GM18909 (cell line): ENCODE data around the gene PIM2.

ENCODE experiments used
- ATAC-seq: cut with Tn5 transposase; IDR thresholded peaks from one replicate; pipeline ENCODE4 v1.9.1; 2021; ENCODE audit warnings: mild to moderate bottlenecking; ENCODE audit not compliant: unreplicated experiment, poor library complexity

Gene PIM2

DNA sequence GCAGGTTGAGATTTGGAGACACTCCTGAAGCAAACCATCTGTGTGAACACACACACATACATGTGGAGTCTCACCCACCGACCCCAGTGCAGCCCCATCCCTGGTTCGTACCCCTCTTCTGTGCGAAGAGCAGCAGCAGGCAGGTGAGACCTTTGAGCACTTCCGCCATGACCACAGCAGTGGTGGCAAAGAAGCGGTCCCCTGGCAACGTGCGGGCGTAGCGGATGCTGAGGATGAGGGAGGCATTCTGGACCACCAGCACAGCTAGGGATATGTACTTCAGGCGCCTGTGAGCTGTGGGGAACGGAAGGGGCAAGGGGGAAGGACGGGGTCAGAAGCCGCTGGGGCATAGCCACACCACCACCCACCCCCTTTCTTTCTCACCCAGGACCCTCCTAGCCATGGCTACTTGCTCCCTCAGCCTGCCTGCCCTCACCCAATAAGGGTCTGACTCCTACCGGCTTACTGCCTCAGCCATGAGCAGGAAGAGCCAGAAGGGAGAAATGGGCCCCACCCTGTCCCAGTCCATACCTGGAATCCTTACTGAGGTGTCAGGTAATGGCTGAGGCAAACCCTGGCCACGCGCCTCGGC lies 9.0 kb downstream of the PIM2 start:
- no peak for ATAC-seq

DNA sequence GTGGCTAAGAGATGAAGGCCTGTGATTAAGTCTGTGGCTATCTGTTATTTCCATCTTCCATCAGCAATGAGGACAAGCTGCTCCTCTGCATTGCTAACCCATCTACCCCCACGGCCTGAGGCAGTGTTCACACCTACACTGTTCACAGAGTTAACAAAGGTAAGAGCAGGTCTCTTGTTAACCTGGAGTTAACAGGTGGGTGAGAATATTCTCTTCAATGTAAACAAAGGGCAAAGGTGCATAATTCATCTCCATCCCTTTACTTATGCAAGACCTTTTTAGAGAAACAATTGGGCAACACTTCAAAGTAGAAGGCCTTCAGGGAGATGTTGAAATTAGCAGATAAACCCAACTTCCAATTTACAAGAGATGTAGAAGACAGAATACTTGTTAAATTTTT lies 10.2 kb downstream of the PIM2 start:
- no peak for ATAC-seq

DNA sequence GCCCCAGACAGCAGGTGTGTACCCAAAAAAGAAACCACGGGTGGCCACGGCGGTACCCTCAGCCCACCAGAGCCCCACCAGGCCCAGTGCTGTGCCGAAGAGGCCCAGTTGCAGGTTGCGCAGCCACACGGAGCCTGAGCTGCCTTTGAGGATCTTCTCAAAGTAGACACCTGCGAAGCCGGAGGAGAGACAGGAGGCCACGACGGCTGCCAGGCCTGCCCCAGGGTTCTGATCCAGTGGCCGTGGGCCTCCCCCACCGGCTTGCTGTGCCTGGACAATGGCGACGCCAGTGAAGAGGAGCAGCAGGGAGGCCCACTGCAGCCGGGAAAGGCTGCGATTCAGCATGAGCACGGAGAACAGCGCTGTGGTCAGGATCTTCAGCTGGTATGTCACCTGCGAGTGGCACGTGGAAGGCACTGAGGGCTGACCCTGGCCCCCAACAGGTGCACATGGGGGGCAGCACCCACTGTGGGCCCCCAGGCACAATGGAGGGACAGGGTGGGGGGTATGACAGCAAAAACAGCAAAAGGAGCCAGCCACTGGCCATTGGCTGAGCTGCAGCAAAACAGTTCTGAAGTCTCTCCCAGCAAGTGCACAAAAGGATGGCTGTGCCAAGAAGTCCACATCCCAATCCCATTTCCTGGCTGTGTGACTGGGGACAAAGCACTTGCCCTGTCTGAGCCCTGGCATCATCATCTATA lies 13.6 kb downstream of the PIM2 start:
- no peak for ATAC-seq

DNA sequence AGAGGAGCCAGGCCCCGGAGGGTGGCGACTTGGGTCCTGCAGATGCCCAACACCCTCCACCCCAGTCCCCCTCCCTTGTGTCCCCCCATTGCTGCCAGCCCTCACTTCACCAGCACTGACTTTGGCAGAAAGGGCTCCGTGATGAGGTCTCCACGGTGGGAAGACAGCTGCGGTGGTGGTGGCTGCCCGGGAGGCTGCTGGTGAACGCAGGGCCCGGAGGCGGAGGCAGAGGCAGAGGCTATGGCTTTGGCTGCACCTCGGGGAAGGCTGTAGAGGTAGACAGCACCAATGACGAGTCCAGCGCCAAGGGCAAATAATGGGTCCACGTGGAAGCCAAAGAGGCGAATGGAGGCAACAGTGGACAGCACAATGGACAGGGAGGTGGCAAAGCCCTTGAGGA lies 14.2 kb downstream of the PIM2 start:
- ATAC-seq, result no peak

DNA sequence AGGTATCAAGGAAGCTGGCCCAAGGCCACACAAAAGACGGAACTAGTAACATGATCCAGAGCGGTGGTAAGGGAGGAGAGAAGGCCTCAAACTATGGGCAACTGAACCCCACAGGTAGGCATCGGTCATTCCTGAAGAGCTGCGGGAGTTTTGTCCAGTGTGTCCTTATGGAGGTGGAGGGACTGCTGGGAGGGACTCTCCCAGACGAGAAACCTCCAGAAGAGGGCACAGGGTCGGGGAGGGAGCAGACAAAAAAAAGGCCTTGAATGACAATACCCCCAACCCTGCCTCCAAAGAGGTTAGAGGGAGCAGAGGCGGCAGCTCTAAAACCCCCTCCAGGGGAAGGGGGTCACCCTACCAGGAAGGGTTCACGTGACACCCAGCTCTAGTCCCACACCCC lies 14.6 kb downstream of the PIM2 start:
- no peak for ATAC-seq

DNA sequence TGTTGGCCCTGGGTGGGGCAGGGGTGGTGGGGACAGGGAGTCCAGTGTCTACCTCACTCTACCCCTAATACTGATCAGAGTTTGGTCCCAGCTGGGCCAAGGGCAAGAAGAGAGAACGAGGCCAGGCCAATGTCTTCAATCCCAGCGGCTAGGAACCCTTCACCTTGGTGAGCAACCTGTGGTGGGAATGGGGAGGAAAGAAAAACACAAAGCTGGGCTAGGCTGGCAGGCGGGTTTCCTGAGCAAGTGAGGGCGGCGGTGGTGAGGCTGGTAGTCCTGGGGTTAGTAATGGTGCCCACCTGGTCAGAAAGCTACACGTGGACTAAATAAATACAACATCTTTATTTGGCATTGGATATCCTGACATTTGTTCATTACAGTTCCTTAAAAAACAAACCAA lies 15.5 kb downstream of the PIM2 start:
- ATAC-seq, result no peak

DNA sequence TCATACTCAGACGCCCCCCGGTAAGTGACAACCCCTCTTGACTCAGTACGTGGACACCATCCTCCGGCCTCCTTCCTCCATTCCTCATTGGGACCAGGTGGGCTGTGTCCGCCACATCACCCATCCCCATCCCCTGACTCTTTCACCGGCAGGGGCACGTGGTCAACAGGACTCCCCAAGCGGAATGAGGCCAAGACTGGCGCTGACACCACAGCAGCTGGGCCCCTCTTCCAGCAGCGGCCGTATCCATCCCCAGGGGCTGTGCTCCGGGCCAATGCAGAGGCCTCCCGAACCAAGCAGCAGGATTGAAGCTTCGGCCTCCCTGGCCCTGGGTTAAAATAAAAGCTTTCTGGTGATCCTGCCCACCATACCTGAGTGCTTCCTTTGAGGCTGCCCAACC lies 16.0 kb downstream of the PIM2 start:
- ATAC-seq, result no peak

DNA sequence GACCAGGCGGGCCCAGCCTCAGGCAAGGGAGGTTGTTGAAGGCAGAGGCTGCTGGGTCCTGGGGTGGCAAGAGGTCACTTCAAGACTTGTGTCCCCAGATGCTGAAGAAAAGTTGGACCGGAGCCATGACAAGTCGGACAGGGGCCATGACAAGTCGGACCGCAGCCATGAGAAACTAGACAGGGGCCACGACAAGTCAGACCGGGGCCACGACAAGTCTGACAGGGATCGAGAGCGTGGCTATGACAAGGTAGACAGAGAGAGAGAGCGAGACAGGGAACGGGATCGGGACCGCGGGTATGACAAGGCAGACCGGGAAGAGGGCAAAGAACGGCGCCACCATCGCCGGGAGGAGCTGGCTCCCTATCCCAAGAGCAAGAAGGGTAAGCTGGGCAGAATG lies 16.7 kb downstream of the PIM2 start:
- no peak for ATAC-seq

DNA sequence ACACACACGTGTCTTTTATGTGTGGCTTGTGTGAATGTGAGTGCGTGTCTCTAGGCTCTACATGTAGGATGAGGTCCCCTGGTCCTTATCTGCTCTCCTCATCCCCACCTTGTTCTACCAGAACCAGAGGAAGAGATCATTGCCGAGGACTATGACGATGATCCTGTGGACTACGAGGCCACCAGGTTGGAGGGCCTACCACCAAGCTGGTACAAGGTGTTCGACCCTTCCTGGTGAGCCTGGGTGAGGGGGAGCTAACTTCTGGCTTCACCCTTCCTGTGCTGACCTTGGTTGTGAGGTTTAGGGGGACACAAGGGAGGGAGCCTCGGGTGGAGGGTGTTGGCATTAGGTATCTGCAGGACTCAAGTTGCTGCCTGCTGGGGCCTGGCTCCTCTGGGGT lies 17.8 kb downstream of the PIM2 start:
- ATAC-seq, result no peak

DNA sequence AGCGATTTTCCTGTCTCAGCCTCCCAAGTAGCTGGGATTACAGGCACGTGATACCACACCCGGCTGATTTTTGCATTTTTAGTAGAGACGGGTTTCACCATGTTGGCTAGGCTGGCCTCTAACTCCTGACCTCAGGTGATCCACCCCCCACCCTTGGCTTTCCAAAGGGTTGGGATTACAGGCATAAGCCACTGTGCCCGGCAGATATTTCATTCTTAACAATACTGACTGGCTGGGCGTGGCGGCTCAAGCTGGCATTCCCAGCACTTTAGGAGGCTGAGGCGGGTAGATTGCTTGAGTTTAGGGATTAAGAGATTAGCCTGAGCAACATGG lies 19.8 kb downstream of the PIM2 start:
- ATAC-seq, result no peak

DNA sequence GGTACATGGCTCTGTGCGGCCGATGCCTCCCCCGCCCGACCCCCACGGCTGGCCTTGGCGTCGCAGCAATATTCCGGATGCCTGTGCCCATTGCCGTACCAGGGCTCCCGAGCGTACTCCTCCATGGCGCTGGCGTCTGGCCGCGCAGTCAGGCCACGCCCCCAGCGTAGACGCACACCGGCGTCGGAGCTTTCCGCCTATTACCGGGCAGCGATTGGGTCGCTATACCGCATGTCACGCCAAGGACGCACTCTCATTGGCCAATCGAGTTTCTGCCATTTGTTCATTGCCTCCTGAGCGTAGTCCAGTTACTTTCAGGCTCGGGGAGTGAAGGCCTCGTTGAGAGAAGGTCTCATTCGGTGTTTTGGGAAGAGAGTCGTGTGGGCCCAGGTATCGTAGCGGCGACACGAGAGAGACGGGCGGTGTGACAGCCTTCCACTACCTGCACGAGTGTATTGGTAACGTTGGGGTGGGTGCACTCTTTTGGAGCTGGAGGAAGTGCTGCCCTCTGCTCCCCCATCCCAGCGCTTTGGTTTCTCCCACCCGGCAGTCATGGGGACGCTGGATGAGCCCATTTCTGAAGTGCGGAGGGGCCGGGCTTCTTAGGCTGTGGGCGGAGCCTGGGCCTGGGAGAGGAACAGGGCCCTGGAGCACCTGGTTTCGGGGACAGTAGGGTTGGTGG lies 21.1 kb downstream of the PIM2 start, which contains the start of the genes PQBP1 and TIMM17B:
PQBP1 (plus strand) TSS at position 306 of the 682 bp plus-strand sequence. CDS start 580 bp downstream, outside the sequence.
TIMM17B (minus strand) TSS at position 144 of the 682 bp plus-strand sequence; CDS start at position 125, 19 bp downstream.
- peak; percentile 84 for ATAC-seq

DNA sequence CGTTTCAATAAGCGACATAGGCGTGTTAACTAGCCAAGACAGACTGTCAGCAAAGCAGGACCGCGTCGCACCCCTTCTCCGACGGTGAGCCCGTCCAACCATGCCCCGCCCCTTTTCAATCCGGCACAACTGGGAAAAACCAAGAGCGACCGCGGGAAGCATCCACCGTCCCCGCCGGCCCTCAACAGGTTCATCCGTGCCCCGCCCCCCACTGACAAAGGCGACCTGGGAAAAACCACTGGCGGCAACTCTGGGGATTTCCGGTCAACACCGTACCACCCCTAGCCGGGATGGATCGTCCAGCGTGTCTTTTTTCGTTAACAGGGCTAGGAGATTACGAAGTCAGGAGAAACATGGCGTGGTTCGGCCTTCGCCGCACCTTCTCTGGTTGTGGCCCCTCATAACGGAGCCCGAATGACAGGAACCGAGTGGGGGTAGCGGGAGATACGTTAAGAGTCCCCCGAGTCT lies 21.6 kb downstream of the PIM2 start:
- ATAC-seq, result peak; percentile 10

DNA sequence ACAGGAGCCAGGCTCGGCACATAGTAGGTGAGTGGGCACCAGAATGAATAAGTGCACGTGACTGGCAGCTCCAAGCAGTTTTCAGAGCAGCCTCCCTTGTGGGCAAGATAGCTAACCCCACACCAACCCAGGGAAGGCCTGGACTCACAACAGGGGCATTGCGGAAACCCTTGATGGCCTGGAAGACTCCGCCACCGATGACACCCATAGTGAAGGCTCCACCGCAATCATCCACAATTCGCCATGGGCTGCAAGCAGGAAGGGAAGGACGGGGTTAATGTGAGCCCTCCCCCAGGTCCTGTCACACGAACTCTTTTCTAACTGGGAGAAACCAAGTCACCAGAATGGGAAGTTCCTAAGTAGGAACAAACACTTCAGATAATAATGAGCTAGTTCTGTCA lies 22.2 kb downstream of the PIM2 start:
- no peak for ATAC-seq

DNA sequence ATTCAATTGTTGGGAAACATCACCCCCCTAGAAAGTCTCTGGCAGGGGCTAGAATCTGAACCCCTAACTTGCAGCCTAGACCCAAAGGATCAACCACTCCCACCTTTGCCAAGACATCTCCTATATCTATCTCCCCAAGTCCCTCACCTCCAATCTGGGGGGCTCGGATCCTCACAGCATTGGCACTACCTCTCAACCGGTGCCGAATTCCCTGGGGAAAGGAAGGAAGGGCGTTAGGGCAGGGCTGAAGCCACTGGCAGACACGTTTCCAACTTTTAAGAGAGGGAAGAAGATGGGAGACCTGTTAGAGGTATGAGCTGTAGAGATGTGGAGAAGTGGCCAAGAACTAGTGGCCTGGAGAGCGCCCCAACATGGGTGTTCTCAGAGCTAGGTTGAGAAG lies 23.9 kb downstream of the PIM2 start:
- no peak for ATAC-seq

DNA sequence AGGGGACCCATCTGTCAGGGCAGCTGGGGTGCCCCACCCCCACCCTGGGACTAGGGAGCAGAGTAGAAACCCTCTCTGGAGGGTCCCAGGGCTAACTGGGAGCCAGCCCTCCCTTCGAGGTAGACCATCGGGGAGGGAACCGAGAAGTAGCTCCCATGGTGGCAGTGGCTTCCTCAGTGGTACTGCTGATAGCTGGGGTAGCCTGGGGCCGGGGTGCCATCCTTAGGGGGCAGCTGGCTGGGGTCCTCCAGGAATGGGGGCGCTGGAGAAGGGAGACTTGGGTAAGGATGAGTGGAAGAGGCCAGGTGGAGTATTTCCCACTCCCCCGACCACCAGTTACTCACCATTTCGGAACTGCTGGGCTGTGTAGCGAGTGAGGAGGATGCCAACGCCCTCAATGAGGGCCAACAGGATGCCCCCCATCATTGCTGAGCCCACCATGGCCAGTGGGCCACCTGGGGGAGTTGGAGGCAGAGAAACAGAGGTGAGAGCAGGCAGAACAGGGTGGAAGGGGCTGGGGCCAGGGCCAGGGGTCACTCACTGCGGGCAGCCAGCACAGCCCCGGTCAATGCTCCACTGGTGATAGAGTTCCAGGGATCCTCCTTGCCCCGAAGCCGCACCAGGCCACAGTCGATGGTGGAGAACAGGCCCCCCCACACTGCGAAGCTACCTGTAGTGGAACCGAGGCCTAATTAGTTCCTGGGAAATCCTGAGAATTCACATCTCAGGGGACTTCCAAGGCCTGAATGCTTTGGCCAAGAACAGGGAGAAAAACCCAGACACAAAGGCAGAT lies 25.1 kb downstream of the PIM2 start:
- no peak for ATAC-seq

DNA sequence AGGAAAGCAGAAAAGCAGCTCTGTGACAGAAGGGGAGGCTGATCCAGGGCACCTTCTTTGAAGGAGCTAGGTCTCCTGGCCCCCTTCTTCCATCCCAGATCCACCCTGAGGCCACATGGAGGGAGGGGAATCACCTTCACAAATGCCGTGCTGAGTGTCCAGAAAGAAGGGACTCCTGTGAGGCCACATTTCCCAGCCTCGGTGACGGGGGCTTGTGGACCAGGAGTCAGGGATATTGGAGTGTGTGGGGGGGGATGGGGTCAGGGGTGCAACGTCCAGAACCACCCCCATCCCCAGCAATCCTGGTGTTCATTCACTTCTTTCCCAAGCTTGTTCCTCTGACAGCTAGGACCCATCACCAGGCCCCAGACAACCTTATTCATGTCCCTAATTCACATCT lies 25.9 kb downstream of the PIM2 start:
- no peak for ATAC-seq

DNA sequence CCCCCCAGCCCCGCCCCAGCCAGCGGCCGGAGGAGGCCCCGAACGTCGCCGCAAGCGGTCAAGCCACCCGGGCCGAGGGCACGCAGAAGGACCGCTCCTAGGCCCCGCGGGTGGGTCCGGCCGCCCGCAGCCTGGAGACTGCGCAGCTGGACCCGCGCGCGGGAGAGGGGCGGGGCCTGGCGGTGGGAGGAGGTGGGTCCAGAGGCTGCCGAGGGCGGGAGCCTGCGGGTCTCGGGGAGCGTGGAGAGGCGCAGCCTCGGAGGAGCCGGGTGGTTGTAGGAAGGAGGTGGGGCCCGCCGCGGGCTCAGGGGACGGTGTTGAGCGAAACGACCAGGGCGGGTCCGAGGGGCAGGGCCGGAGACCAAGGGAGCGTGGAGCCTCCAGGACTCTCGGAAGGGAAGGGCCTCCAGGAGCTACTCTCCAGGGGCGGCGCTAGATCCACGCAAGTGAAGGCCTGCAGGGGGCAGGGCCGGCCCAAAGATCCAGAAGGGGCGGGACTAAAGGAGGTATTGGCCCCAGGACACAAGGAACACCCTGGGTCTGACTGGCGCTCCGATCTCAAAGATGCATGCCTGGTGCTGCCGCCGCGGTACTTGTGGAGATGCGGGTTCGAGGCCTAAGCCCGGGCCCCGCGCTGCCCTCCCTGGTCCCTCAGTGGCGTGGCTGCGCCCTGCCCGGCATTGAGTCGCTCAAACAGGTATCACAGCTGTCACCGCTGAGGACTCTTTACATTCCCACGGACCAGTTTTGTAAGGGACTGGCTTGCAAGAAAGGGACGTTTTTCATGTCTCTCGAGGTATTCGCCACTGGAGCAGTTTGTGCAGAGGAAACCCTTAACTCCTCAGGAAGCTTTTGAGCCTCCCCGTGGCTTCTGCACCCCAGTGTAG lies 27.2 kb downstream of the PIM2 start:
- ATAC-seq, result peak; percentile 77

DNA sequence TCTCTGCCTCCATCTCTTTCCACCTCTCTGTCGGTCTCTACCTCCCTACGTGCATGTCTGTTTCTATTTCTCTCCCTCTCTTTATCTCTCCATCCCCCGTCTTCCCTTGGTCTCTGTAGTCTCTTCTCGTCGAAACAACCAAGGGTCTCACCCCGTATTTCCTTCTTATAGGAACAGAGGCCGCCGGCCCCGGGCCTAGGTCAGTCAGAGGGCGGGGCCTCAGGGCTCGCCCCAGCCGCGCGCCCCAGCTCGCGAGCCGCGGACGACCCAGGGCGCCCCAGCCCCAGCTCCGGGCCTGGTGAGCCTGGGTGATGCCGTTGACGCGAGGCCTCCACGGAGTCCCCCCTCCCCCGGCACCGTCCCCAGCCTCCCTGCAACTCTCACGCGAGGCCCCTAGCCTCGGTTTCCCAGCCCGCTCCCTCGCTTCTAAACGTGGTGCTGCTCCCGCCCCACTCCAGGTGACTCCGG lies 27.9 kb downstream of the PIM2 start:
- peak; percentile 47 for ATAC-seq

DNA sequence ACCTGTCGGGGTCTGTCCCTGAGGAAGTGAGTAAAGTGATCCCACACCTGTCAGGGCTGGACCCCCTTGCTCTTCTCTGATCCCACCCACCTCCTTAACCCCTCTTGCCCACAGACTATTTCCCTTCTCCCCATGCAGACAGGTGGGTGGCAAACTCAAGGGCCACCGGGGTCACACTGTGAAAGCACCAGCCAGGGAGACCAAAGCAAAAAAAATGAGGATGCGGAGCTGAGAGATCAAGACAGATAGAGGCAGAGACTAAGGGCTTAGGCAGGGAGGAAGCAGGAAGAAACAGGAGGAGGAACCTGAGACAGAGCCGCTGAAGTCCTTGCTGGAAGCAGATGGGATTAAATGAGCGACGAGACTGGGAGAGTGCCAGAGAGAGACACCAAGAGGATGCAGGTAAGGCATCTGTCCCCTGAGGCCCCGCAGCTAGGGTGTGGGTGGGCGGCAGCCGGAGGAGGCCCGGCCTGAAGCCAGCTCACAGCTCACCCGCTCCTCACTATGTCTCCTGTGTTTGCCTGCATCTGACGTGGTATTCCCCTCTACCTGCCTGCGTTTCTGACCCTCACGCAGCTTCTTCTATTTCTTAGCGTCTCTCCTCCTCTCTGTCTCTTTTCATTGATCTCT lies 28.4 kb downstream of the PIM2 start:
- no peak for ATAC-seq
